Peyer's patch (tissue), 4 donors: ENCODE measurements around the gene ATN1.

Source experiments
- POLR2A ChIP-seq, 2 donors: fragments of 450-650 bp; IDR thresholded peaks; one replicate each; pipeline ENCODE4 v1.5.1; 2017; ENCODE audit warnings: antibody characterized with exemption in 2 of 2, mild to moderate bottlenecking in 2 of 2, moderate library complexity in 2 of 2
- TF ChIP-seq, protein P1 (sequence below), 6 experiments: fragments of 450-650 bp in 4 of 6; fragments of 200-600 bp in 2 of 6; sonication (generic) in 1 of 6; IDR thresholded peaks; one replicate each; pipeline ENCODE4 v1.5.1; 2017 to 2019; ENCODE audit warnings: antibody characterized with exemption in 6 of 6, mild to moderate bottlenecking in 3 of 6, moderate library complexity in 1 of 6

DNA sequence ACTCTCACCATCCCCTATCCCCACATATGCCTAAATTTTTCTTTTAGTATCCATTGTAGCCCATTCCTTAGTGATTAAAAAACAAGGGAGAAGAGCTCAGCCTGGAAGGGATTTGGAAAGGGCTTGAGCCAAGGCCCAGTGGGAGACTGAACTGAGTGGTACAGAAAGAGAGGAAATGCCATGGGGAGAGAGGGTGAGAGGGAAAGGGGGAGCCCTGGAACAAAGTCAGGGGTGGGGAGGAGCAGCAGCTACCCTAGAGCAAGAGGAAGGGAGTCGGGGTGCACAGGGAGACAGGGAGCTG lies 2.6 kb upstream of the ATN1 start:
- TF ChIP-seq POLR2A (IDR thresholded peaks at IDR 0.05) = no peak
- TF ChIP-seq, protein P1, sequence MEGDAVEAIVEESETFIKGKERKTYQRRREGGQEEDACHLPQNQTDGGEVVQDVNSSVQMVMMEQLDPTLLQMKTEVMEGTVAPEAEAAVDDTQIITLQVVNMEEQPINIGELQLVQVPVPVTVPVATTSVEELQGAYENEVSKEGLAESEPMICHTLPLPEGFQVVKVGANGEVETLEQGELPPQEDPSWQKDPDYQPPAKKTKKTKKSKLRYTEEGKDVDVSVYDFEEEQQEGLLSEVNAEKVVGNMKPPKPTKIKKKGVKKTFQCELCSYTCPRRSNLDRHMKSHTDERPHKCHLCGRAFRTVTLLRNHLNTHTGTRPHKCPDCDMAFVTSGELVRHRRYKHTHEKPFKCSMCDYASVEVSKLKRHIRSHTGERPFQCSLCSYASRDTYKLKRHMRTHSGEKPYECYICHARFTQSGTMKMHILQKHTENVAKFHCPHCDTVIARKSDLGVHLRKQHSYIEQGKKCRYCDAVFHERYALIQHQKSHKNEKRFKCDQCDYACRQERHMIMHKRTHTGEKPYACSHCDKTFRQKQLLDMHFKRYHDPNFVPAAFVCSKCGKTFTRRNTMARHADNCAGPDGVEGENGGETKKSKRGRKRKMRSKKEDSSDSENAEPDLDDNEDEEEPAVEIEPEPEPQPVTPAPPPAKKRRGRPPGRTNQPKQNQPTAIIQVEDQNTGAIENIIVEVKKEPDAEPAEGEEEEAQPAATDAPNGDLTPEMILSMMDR (IDR thresholded peaks at IDR 0.05) = no peak
